Keratinocyte (primary cell): Measurements from ENCODE around the gene RBP4. TPM values are rescaled to one million over a fixed set of nuclear protein-coding genes. Genes with fewer than 3 reads are reported as not detected.

Experiments
- DNase-seq: peaks from one replicate; pipeline ENCODE4 v3.0.0-alpha.2; 2011; ENCODE audit warnings: low read depth, missing footprints, low spot score
- FAIRE-seq: peaks from 2 replicates; lab custom pipeline; 2011; peaks lifted over from hg19 to GRCh38; lab: Jason Lieb, UNC
- H2AFZ ChIP-seq: 2 replicates; pipeline ENCODE4 v1.6.0; 2012; ENCODE audit warnings: low read length, control low read depth, inconsistent platforms; ENCODE audit not compliant: control insufficient read depth
- H3K27ac ChIP-seq: 2 replicates; pipeline ENCODE4 v1.5.1; 2011; ENCODE audit warnings: low read length; ENCODE audit not compliant: control insufficient read depth, insufficient read depth
- H3K27me3 ChIP-seq: 3 replicates; pipeline ENCODE4 v1.6.0; 2011; ENCODE audit warnings: low read length; ENCODE audit not compliant: control insufficient read depth, insufficient read depth; ENCODE audit errors: extremely low read depth
- H3K36me3 ChIP-seq, 2 experiments: 2 replicates in 1 of 2; 3 replicates in 1 of 2; pipeline ENCODE4 v1.5.1; 2011; ENCODE audit warnings: low read length in 2 of 2, mild to moderate bottlenecking in 1 of 2; ENCODE audit not compliant: control insufficient read depth in 2 of 2, insufficient read depth in 2 of 2; ENCODE audit errors: extremely low read depth in 1 of 2
- H3K4me1 ChIP-seq: 3 replicates; pipeline ENCODE4 v1.5.1; 2011; ENCODE audit warnings: low read length; ENCODE audit not compliant: control insufficient read depth, insufficient read depth; ENCODE audit errors: extremely low read depth
- H3K4me2 ChIP-seq: 3 replicates; pipeline ENCODE4 v1.6.0; 2011; ENCODE audit warnings: low read depth, low read length; ENCODE audit not compliant: control insufficient read depth, insufficient read depth; ENCODE audit errors: extremely low read depth
- H3K4me3 ChIP-seq, 3 experiments: fragments of 200-600 bp in 1 of 3; sonication (generic) in 1 of 3; 2 replicates in 2 of 3; 3 replicates in 1 of 3; pipeline ENCODE4 v1.5.1; 2011 to 2016; ENCODE audit warnings: low read length in 3 of 3, mild to moderate bottlenecking in 3 of 3, control low read depth in 2 of 3, inconsistent platforms in 1 of 3, low read depth in 1 of 3, mixed read lengths in 1 of 3, mixed run types in 1 of 3, moderate library complexity in 1 of 3; ENCODE audit not compliant: control insufficient read depth in 2 of 3, insufficient read depth in 2 of 3; ENCODE audit errors: extremely low read depth in 1 of 3
- H3K79me2 ChIP-seq: 2 replicates; pipeline ENCODE4 v1.6.0; 2012; ENCODE audit warnings: low read length; ENCODE audit not compliant: control insufficient read depth, insufficient read depth
- H3K9ac ChIP-seq: 3 replicates; pipeline ENCODE4 v1.6.0; 2011; ENCODE audit warnings: low read length; ENCODE audit not compliant: control insufficient read depth, insufficient read depth; ENCODE audit errors: extremely low read depth
- H3K9me1 ChIP-seq: 3 replicates; pipeline ENCODE4 v1.6.0; 2011; ENCODE audit warnings: low read length; ENCODE audit not compliant: control insufficient read depth, insufficient read depth; ENCODE audit errors: extremely low read depth
- H3K9me3 ChIP-seq: 2 replicates; pipeline ENCODE4 v1.5.1; 2012; ENCODE audit warnings: low read depth, low read length; ENCODE audit not compliant: control insufficient read depth
- H4K20me1 ChIP-seq: 3 replicates; pipeline ENCODE4 v1.6.0; 2011; ENCODE audit warnings: low read length; ENCODE audit not compliant: control insufficient read depth, insufficient read depth; ENCODE audit errors: extremely low read depth
- CTCF ChIP-seq, 3 experiments: IDR thresholded peaks in 1 of 3; conservative IDR thresholded peaks in 1 of 3; optimal IDR thresholded peaks in 1 of 3; 2 replicates in 2 of 3; 3 replicates in 1 of 3; pipeline versions ENCODE3 to v1.5.1; 2011; ENCODE audit warnings: low read length in 3 of 3, mild to moderate bottlenecking in 3 of 3, moderate library complexity in 2 of 3, control low read depth in 1 of 3, inconsistent platforms in 1 of 3; ENCODE audit not compliant: insufficient read depth in 2 of 3; ENCODE audit errors: extremely low read depth in 1 of 3
- EZH2 ChIP-seq: IDR thresholded peaks from one replicate; pipeline ENCODE4 v1.6.1; 2012; ENCODE audit warnings: inconsistent platforms, mild to moderate bottlenecking, low read length, moderate library complexity
- dilution Hi-C: fragments of 300-500 bp; cut with MboI; formaldehyde crosslinking; loops from one replicate; pipeline ENCODE4 v1.7.0; 2020; ENCODE audit warnings: low sequenced_read_pairs; ENCODE audit not compliant: extremely low pct_ligation_motif_present
- polyA plus RNA-seq, 5 experiments: library from polyadenylated mRNA; depleted of rRNA in 3 of 5; stranded (reverse) in 3 of 5; stranded (forward) in 1 of 5; unstranded in 1 of 5; fragments of >200 nt; gene quantifications; 1 replicate in 1 of 5; 2 replicates in 3 of 5; 3 replicates in 1 of 5; pipeline versions ENCODE4 v1.2.1 to v1.2.3, GENCODE V29; 2011 to 2012; ENCODE audit warnings: missing spikeins in 2 of 5, low read depth in 1 of 5, low replicate concordance in 1 of 5

RBP4 gene
- polyA plus RNA-seq, 1 donor (not counting 4 experiments of a cell fraction or from before 2014, with no cell fraction given), result not detected

GRCh38 chr10:93573924-93574323 is 27.1 kb downstream of the RBP4 start:
- no peak for TF ChIP-seq CTCF (optimal IDR thresholded peaks at IDR 0.05 in 1 of 3, IDR thresholded peaks at IDR 0.05 in 1 of 3, conservative IDR thresholded peaks at IDR 0.05 in 1 of 3; ENCODE audit: extremely low read depth in 1 of 3, insufficient read depth in 2 of 3, low read length in 3 of 3)
- no peak for TF ChIP-seq EZH2
- Histone ChIP-seq H4K20me1 (no peaks in the 10 kb centered on the region), H3K27me3 (peaks cover 17% of the 10 kb centered on the region), H3K4me3 (no peak overlapping the region), H3K36me3 (no peaks in the 10 kb centered on the region), H3K9ac (no peak overlapping the region), H3K9me3 (no peaks in the 10 kb centered on the region), H3K4me2 (no peak overlapping the region), H3K79me2 (no peaks in the 10 kb centered on the region), H3K4me1 (peaks cover 20% of the 10 kb centered on the region), H3K27ac (no peak overlapping the region), H3K9me1 (peaks cover 2% of the 10 kb centered on the region), H2AFZ (no peak overlapping the region)
- dilution Hi-C loops, result no loop called here
- no peak for FAIRE-seq
- DNase-seq, result no peak

- no peak overlapping the region for H3K4me3 ChIP-seq
Observed at GRCh38 chr10:93573051-93573909, 27.8 kb downstream of the RBP4 start.

More at GRCh38 chr10:93573051-93573909, 27.8 kb downstream of the RBP4 start:
- Histone ChIP-seq H3K9ac (no peak overlapping the region), H3K9me3 (no peaks in the 10 kb centered on the region), H2AFZ (no peak overlapping the region), H3K4me1 (peaks cover 15% of the 10 kb centered on the region), H3K27ac (no peak overlapping the region), H3K9me1 (peaks cover 2% of the 10 kb centered on the region), H4K20me1 (no peaks in the 10 kb centered on the region), H3K36me3 (no peaks in the 10 kb centered on the region), H3K79me2 (no peaks in the 10 kb centered on the region), H3K4me2 (peak overlapping the region; percentile 47), H3K27me3 (peaks cover 24% of the 10 kb centered on the region)
- FAIRE-seq (no peak), DNase-seq (no peak)
- dilution Hi-C loops, result no loop called here
- TF ChIP-seq CTCF (optimal IDR thresholded peaks at IDR 0.05 in 1 of 3, IDR thresholded peaks at IDR 0.05 in 1 of 3, conservative IDR thresholded peaks at IDR 0.05 in 1 of 3; ENCODE audit: extremely low read depth in 1 of 3, insufficient read depth in 2 of 3, low read length in 3 of 3) (no peak), EZH2 (no peak)
